GM19238 (cell line): ENCODE data around the gene STYXL2.

ENCODE experiments used
- DNase-seq: peaks from one replicate; pipeline ENCODE4 v3.0.0; 2011; ENCODE audit warnings: low spot score; ENCODE audit not compliant: insufficient read length

Gene STYXL2

GRCh38 chr1:167077868-167078210 lies 16.0 kb upstream of the STYXL2 start:
- DNase-seq, result no peak

- no peak for DNase-seq
These were observed 12.2 kb upstream of the STYXL2 start for GRCh38 chr1:167081594-167082156.

GRCh38 chr1:167082511-167083027 lies 11.3 kb upstream of the STYXL2 start:
- no peak for DNase-seq

GRCh38 chr1:167083066-167083665 lies 10.7 kb upstream of the STYXL2 start:
- no peak for DNase-seq

- no peak for DNase-seq
These were observed 10.0 kb upstream of the STYXL2 start for GRCh38 chr1:167083871-167084270.

GRCh38 chr1:167084757-167085156 lies 9.1 kb upstream of the STYXL2 start:
- DNase-seq, result no peak

- DNase-seq, result no peak
These were observed 7.8 kb upstream of the STYXL2 start for GRCh38 chr1:167086033-167086432.

GRCh38 chr1:167086768-167087167 lies 7.1 kb upstream of the STYXL2 start:
- DNase-seq, result no peak

- DNase-seq, result no peak
These were observed 5.0 kb upstream of the STYXL2 start for GRCh38 chr1:167088746-167089417.

GRCh38 chr1:167089939-167090313 lies 3.9 kb upstream of the STYXL2 start:
- DNase-seq, result no peak

GRCh38 chr1:167090314-167090942 lies 3.4 kb upstream of the STYXL2 start, which contains the start of gene GPA33:
Gene GPA33, minus strand, starts transcription at chr1:167090377. Its CDS starts 90 bp downstream, at chr1:167090287.
- DNase-seq, result no peak

- DNase-seq, result no peak
These were observed 1.2 kb upstream of the STYXL2 start for GRCh38 chr1:167092653-167093052.

GRCh38 chr1:167094690-167095089 lies 815 bp downstream of the STYXL2 start:
- DNase-seq, result no peak

GRCh38 chr1:167095368-167095767 lies 1.5 kb downstream of the STYXL2 start:
- DNase-seq, result no peak

GRCh38 chr1:167099851-167100250 lies 6.0 kb downstream of the STYXL2 start:
- no peak for DNase-seq

GRCh38 chr1:167100730-167101129 lies 6.9 kb downstream of the STYXL2 start:
- no peak for DNase-seq

GRCh38 chr1:167101754-167102153 lies 7.9 kb downstream of the STYXL2 start:
- DNase-seq, result no peak

GRCh38 chr1:167102906-167103573 lies 9.2 kb downstream of the STYXL2 start:
- DNase-seq, result no peak

GRCh38 chr1:167104256-167104633 lies 10.4 kb downstream of the STYXL2 start:
- no peak for DNase-seq

GRCh38 chr1:167105271-167106118 lies 11.6 kb downstream of the STYXL2 start:
- no peak for DNase-seq

GRCh38 chr1:167106119-167106461 lies 12.2 kb downstream of the STYXL2 start:
- no peak for DNase-seq
